Activated CD4-positive, alpha-beta T cell treated with anti-CD3 and anti-CD28 coated beads, Interleukin-2, Interleukin-4, amounts not matched to agents 100 ng/mL and 50 ng/mL, durations not matched to agents 16 hours and 8 hours (primary cell): Measurements from ENCODE around the gene TESPA1.
"Not testable (repeated sequence)": the region's sequence is repeated elsewhere in the genome, so short reads cannot be mapped to it uniquely, and the experiment has no call there.

Experiments used
- DNase-seq: peaks from one replicate; pipeline ENCODE4 v3.0.0-alpha.2; 2020; ENCODE audit warnings: low spot score

The TESPA1 gene

DNA sequence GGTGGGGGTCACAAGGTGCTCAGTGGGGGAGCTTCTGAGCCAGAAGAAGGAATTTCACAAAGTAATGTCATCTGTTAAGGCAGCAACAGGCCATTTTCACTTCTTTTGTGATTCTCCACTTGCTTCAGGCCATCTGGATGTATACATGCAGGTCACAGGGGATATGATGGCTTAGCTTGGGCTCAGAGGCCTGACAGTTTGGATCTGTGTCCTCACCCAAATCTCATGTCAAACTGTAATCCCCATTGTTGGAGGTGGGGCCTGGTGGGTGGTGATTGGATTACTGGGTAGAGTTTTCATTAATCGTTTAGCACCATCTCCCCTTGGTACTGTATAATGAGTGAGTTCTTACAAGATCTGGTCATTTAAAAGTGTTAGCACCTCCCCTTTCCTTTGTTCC lies 36.4 kb downstream of the TESPA1 start:
- no peak for DNase-seq

DNA sequence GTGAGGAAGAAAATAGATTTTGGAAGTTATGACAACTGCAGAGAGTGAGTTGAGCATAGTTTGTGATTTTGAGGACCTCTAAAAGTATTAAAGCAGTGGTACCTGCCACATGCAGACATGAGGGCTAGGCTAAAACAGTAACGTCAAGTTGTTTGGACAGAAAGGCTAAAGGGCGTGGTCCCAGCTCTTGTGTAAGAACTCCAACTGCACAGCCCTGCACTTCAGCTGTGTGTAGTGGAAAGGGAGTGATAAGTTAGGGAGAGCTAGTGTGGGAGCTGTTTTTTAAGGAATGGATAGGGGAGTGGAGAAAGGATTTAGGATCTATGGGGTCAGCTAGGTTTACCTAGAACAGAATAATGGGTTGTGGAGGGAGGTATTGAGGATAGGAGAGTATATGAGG lies 39.5 kb downstream of the TESPA1 start:
- DNase-seq: no peak

DNA sequence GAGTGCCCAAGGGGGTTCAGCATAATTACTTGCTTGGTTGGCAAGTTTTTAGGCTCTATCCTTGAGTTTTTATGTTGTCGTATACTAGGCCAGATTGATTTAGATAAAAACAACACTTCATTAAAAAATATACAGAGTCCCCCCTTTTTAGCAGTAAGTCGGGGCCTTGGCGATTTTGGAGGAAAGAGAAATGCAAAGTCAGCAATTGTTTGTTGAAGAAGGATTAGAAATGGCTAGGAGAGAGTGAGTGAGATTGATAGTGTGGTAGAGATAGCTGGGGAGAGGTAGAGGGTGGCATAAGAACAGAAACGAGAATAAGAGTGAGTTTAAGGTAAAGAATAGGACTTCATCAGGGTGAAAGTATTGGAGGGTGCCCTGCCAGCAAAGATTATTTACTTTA lies 41.3 kb downstream of the TESPA1 start:
- DNase-seq: not testable (repeated sequence)

DNA sequence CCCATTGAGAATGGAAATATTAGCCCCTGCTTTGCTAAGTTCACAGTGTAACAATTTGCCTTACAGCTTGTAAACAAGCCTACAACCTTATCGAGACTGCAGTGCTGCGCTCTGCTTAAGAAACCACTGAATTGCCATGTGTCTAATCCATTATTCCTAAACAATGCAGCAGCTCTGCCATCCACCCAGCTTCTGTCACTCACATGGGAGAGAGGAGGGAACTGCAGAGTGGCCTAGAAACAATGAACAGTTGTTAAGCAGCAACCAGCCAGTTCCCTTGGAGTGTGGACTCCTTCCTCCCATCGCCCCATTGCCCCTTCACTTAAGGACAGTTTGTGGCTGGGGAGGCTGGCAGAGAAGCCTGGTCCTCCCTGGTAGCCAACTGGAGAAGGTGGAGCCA lies 42.9 kb downstream of the TESPA1 start:
- DNase-seq: no peak

DNA sequence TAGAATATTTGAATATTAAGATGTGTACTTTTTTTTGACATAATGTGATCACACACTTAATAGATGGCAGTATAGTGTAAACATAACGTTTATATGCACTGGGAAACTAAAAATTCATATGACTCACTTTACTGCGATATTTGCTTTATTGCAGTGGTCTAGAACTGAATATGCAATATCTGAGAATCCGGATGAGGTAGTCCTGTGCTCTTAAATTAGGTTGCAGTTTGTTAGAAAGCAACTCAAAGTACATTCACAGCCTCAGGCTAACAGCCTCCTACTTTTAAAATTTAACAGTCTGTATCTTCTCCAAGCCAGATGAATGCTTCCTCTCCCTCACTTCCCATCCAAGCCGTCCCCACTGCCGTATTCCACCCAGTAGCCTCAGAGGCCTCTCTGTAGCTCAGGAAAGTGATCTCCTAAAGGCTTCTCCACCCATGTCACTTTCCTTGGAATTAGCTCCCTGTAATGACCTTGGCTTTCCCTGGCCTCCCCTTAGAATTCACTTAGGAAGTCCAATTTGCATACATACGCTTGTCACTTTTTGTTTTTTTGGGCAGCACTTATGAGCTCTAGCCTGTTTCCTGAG lies 43.7 kb downstream of the TESPA1 start:
- DNase-seq: no peak

DNA sequence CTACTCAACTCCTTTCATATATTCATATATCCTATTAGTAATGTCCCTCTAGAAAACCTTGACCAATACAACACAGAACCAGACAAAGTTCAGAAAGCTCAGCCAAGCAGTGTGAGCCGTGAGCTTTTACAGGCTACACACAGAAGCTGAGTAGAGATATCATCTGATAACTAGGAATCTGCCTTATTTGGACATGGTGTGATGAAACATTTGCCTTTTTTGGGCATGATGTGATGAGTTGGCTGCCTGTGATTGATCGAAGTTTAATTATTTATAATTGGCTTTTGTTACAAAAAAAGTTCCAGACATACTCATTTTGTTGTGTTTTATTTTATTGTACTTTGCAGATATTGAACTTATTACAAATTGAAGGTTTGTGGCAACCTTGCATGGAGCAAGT lies 46.6 kb downstream of the TESPA1 start:
- DNase-seq: no peak

DNA sequence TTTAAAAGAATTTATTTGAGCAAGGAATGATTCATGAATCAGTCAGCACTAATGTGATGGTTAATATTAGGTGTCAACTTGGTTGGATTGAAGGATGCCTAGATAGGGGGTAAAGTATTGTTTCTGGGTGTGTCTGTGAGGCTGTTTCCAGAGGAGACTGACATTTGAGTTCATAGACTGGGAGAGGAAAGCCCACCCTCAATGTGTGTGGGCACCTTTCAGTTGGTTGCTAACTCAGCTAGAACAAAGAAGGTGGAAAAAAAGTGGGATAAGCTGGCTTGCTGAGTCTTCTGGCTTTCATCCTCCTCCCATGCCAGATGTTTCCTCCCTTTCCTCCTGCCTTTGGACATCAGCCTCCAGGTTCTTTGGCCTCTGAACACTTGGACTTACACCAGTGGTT lies 47.2 kb downstream of the TESPA1 start:
- DNase-seq: no peak

DNA sequence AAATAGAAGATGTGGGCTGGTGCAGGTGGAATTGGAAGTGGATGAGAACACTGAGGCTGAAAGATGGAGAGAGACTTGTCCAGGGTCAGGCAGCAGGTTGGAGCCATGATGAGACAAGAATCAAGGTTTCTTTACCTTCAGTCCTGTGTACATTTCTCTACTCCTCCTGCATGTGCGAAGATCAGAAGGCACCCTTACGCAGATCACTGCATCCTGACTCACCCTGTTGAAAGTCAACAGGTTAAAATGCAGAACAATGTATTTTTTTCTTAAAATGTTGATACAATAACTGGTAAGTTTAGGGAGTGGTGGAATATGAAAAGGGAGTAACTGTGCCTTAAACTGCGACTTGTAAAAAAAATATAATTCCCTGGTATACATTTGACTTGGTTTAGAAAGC lies 47.8 kb downstream of the TESPA1 start:
- no peak for DNase-seq

DNA sequence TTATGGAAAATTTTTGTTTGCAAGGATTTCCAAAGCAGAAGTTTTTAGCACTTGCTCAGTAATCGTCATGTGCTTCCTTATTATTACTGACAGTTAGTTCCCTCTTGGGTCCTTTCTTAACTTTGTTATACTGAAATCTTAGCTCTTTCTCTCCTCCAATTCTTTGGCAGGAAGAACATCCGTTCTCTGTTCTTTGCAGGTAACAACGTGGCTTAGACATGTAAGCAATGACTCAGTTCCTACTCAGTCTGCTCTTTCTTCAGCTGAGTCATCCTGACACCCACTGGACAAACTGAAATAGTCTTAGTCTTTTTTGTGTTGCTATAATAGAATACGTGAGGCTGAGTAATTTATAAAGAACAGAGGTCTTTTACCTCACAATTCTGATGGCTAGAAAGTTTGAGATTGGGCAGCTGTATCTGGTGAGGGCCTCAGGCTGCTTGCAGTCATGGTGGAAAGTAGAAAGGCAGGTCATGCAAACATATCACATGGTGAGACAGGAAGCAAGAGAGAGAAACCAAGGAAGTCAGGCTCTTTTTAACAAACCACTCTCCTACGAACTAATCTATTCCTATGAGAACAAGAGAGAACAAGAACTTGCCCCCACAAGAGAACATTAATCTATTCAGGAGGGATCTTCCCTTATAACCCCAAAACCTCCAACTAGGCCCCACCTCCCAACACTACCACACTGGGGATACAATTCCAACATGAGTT lies 49.2 kb downstream of the TESPA1 start:
- peak; percentile 89 for DNase-seq

DNA sequence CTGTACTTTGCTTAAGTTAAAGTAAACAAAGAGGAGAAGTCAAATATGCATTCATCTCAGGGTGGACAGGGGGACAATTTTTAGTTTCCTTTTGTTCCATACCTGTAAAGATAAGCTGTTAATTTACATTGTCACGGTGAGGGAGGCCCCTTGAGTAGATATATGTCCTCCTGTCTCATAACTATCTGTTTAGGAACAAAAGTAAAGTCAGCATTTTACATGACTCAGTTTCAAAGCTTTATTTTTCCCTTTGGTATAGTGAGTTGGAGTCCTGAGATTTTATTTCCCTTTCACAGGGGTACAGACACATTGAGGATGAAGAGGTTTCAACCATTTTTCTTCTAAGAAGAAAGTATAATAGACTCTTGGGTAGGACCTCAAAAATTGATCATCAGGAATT lies 50.1 kb downstream of the TESPA1 start:
- no peak for DNase-seq

DNA sequence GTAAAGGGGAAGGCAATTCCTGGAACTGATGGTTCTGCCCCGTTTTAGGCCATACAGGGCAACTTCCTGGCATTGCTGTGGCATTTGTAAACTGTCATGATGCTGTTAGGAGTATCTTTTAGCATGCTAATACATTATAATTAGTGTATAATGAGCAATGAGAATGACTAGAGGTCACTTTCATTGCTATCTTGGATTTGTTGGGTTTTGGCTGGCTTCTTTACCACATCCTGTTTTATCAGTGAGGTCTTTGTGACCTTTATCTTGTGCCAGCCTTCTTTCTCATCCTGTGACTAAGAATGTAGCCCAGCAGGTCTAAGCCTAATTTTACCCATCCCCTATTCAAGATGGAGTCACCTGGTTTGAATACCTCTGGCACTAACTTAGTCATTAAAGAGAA lies 51.2 kb downstream of the TESPA1 start:
- peak; percentile 64 for DNase-seq

DNA sequence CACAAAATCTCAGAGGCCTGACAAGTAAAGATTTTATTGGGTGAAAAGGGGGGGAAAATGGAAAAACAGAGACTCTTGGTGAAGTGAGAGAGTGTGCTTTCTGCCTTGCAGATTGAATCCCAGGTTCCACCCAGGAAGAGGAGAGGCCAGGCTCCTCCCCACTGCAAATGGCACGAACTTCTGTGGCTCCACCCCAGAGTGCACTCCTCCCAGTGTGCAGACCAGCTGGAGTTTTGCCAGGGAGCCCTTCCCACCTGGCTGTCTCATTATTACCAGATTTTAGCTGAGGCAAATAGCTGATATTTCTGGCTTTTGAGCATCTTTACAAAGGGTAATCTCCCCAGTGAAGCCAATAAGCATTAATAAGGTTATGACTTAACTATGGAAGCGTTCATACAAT lies 51.9 kb downstream of the TESPA1 start:
- DNase-seq: no peak

DNA sequence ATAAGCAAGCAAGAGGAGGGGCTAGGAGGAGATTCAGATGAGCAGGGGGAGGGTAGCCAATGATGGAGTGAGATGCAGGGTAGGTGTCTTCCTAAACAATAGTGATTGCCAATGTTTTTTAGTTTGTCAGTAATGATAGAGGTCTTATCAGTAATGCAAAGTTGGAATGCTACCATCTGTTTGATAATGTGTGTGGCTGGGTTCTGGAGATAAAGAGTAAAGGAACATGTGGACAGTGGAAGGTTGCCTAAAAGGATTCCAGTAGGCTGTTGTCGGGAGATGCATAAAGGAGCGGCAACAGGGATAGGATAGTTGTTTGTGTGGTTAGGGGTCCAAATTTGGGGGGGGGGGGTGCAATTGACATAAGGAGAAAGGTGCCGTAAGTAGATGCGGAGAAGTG lies 52.5 kb downstream of the TESPA1 start:
- DNase-seq: no peak

DNA sequence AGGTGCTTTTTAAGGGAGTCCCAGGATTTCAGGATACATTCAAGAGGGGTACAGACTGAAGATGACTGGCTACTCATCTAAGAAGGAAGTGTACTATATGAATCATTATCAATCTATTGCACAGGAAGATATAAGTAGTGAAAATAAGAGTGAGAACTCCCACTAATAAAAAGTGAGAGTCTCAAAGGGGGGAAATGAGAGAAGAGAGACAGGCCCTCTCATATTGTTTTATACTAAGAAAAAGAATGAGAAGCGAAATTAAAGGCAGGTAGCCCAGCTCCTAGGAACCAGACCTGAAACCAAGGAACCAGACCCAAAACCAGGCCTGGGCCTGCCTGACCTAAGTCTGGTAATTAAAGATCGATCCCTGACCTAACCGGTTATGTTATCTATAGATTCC lies 54.6 kb downstream of the TESPA1 start:
- no peak for DNase-seq

DNA sequence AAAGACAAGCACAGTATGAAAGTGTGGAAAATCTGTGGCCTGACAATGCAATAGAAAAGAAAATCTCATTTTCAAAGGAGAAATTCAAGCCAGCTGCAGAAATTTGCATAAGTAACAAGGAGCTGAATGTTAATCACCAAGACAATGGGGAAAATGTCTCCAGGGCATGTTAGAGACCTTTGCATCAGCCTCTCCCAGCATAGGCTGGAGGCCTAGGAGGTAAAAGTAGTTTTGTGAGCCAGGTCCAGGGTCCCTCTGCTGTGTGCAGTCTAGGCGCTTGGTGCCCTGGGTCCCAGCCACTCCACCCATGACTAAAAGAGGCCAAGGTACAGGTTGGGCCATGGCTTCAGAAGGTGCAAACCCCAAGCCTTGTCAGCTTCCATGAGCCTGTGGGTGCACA lies 58.3 kb downstream of the TESPA1 start:
- DNase-seq: no peak

DNA sequence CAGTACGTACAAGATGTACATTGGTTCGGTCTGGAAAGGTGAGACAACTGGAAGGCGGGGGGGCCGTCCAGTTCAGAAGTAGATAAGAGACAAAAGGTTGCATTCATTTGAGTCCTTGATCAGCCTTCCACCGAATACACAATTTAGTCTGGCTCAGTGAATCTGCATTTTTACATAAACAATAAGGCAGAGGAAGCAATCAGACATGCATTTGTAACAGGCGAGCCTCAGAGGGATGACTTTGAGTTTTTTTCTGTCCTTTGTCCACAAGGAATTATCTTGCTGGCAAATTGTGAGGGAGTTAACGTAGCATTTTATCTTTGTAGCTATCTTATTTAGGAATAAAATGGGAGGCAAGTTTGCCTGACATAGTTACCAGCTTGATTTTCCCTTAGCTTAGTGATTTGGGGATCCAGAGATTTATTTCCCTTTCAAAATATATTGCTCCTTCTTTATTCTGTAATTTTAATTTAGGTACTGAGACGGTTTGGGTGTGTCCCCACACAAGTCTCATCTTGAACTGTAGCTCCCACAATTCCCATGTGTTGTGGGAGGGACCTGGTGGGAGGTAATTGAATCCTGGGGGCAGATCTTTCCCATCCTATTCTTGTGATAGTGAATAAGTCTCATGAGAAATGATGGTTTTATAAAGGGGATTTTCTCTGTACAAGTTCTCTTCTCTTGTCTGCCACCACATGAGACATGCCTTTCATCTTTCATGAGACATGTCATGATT lies 59.4 kb downstream of the TESPA1 start:
- DNase-seq: no peak

DNA sequence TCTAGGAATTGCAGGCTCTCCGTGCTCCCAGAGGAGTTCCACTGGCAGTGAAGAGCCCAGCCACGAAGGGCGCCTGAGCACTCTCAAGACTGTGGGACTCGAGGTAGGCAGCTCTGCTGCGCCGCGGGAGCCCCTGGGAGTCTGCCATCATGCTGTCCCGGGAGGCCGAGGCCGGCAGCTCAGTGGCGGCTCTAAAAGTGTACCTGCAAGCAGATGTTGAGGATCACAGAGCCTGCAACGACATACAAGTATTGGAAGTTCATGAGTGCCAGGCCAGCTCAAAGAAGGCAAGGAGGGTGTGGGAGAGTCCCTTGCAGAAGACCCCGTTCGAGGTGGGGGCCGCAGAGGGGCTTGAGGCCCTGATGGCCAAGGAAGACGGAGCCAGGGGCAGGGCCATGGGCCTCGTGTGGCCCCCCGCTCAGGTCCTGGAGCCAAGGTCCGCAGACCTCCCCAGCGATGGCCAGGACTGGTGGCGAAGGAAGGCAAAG lies 67.5 kb downstream of the TESPA1 start:
- DNase-seq: no peak
